Kidney tubule cell (primary cell): Measurements from ENCODE around the gene TSPAN15.

Experiments
- DNase-seq: peaks from one replicate; pipeline ENCODE4 v3.0.0-alpha.2; 2018; ENCODE audit warnings: low spot score

Gene TSPAN15

GRCh38 chr10:69417542-69417941 lies 33.7 kb upstream of the TSPAN15 start:
- DNase-seq: no peak

- DNase-seq: no peak
Observed at GRCh38 chr10:69418052-69418752, 33.1 kb upstream of the TSPAN15 start.

- no peak for DNase-seq
Observed at GRCh38 chr10:69419096-69419743, 32.0 kb upstream of the TSPAN15 start.

- no peak for DNase-seq
Observed at GRCh38 chr10:69419744-69420126, 31.5 kb upstream of the TSPAN15 start.

- DNase-seq: no peak
Observed at GRCh38 chr10:69421611-69422308, 29.5 kb upstream of the TSPAN15 start.

- DNase-seq: no peak
Observed at GRCh38 chr10:69422676-69423075, 28.6 kb upstream of the TSPAN15 start.

- DNase-seq: no peak
Observed at GRCh38 chr10:69425041-69425440, 26.2 kb upstream of the TSPAN15 start.

- DNase-seq: peak; percentile 61
Observed at GRCh38 chr10:69425511-69426298, 25.6 kb upstream of the TSPAN15 start.

GRCh38 chr10:69426376-69426727 lies 24.9 kb upstream of the TSPAN15 start:
- peak; percentile 49 for DNase-seq

- no peak for DNase-seq
Observed at GRCh38 chr10:69428165-69428564, 23.1 kb upstream of the TSPAN15 start.

- no peak for DNase-seq
Observed at GRCh38 chr10:69434169-69434568, 17.1 kb upstream of the TSPAN15 start.

- no peak for DNase-seq
Observed at GRCh38 chr10:69434926-69435325, 16.3 kb upstream of the TSPAN15 start.

GRCh38 chr10:69435966-69436520 lies 15.2 kb upstream of the TSPAN15 start:
- DNase-seq: no peak

GRCh38 chr10:69437321-69438259 lies 13.7 kb upstream of the TSPAN15 start:
- no peak for DNase-seq

GRCh38 chr10:69438536-69439349 lies 12.5 kb upstream of the TSPAN15 start:
- DNase-seq: peak; percentile 92

- DNase-seq: peak; percentile 81
Observed at GRCh38 chr10:69439350-69439739, 11.9 kb upstream of the TSPAN15 start.

GRCh38 chr10:69439813-69440506 lies 11.3 kb upstream of the TSPAN15 start:
- peak; percentile 53 for DNase-seq

- no peak for DNase-seq
Observed at GRCh38 chr10:69443354-69443753, 7.9 kb upstream of the TSPAN15 start.

- peak; percentile 55 for DNase-seq
Observed at GRCh38 chr10:69445041-69445440, 6.2 kb upstream of the TSPAN15 start.

- peak; percentile 60 for DNase-seq
Observed at GRCh38 chr10:69446229-69446628, 5.0 kb upstream of the TSPAN15 start.
